DOHH2 (cell line): ENCODE results near the gene FAM131A.

Experiments used
- H3F3A ChIP-seq: fragments of 200-600 bp; sonication (generic), shearing (Covaris generic); 2 replicates; pipeline ENCODE4 v1.6.0; 2016; ENCODE audit warnings: antibody characterized with exemption, mild to moderate bottlenecking; ENCODE audit not compliant: control insufficient read depth, insufficient read depth
- H3K27ac ChIP-seq: fragments of 200-600 bp; sonication (generic); 2 replicates; pipeline ENCODE4 v1.5.1; 2014; ENCODE audit warnings: low read depth, mild to moderate bottlenecking, low read length, moderate library complexity
- H3K27me3 ChIP-seq: fragments of 200-600 bp; sonication (generic); 2 replicates; pipeline ENCODE4 v1.6.1; 2014; ENCODE audit warnings: mild to moderate bottlenecking, low read length, mixed read lengths; ENCODE audit not compliant: control insufficient read depth
- H3K36me3 ChIP-seq: fragments of 200-600 bp; sonication (generic); 2 replicates; pipeline ENCODE4 v1.6.1; 2014; ENCODE audit warnings: mild to moderate bottlenecking, low read length, moderate library complexity, mixed read lengths; ENCODE audit not compliant: control insufficient read depth
- H3K4me1 ChIP-seq: fragments of 200-600 bp; sonication (generic); 2 replicates; pipeline ENCODE4 v1.6.1; 2014; ENCODE audit warnings: mild to moderate bottlenecking, low read length, mixed read lengths; ENCODE audit not compliant: control insufficient read depth
- H3K4me2 ChIP-seq: fragments of 200-600 bp; sonication (generic); 2 replicates; pipeline ENCODE4 v1.6.0; 2014; ENCODE audit warnings: mild to moderate bottlenecking, low read length, moderate library complexity
- H3K4me3 ChIP-seq: fragments of 200-600 bp; sonication (generic); 2 replicates; pipeline ENCODE4 v1.5.1; 2014; ENCODE audit warnings: mild to moderate bottlenecking, low read length, mixed read lengths
- H3K79me2 ChIP-seq: fragments of 200-600 bp; sonication (generic); 2 replicates; pipeline ENCODE4 v1.6.1; 2014; ENCODE audit warnings: mild to moderate bottlenecking, low read length, mixed read lengths; ENCODE audit not compliant: control insufficient read depth
- H3K9me2 ChIP-seq: fragments of 200-600 bp; sonication (generic); replicated peaks from 2 replicates; pipeline ENCODE4 v1.6.1; 2014; ENCODE audit warnings: mild to moderate bottlenecking, low read length, mixed read lengths; ENCODE audit not compliant: control insufficient read depth
- H3K9me3 ChIP-seq: fragments of 200-600 bp; sonication (generic); 2 replicates; pipeline ENCODE4 v1.6.1; 2014; ENCODE audit warnings: antibody characterized with exemption, low read length, mixed read lengths; ENCODE audit not compliant: control insufficient read depth, insufficient read depth
- H4K20me1 ChIP-seq: fragments of 200-600 bp; sonication (generic); 2 replicates; pipeline ENCODE4 v1.6.0; 2014; ENCODE audit warnings: low read depth, mild to moderate bottlenecking, antibody characterized with exemption, low read length, moderate library complexity; ENCODE audit not compliant: control insufficient read depth, insufficient read depth
- CTCF ChIP-seq: fragments of 200-600 bp; sonication (generic); IDR thresholded peaks from one replicate; pipeline ENCODE4 v1.5.1; 2014; ENCODE audit warnings: antibody characterized with exemption, mild to moderate bottlenecking, low read depth, low read length; ENCODE audit not compliant: poor library complexity, severe bottlenecking
- EZH2phosphoT487 ChIP-seq: fragments of 200-600 bp; sonication (generic); IDR thresholded peaks from 2 replicates; pipeline ENCODE4 v1.6.1; 2017; ENCODE audit warnings: borderline replicate concordance, mild to moderate bottlenecking, antibody characterized with exemption, low read length, moderate library complexity, mixed read lengths

FAM131A gene

GRCh38 chr3:184372296-184372821, 35.0 kb downstream of the FAM131A start:
- Histone ChIP-seq H3K27ac (no peak overlapping the region), H3K27me3 (peaks cover 12% of the 10 kb centered on the region), H3K36me3 (peaks cover 22% of the 10 kb centered on the region), H3F3A (peaks cover 17% of the 10 kb centered on the region; the same call in 1 of the 2 replicates), H3K9me2 (no peaks in the 10 kb centered on the region), H3K4me3 (no peak overlapping the region), H3K4me2 (no peak overlapping the region), H3K4me1 (peaks cover 1% of the 10 kb centered on the region; the same call in 1 of the 2 replicates), H4K20me1 (no peaks in the 10 kb centered on the region; the same call in 1 of the 2 replicates), H3K9me3 (no peaks in the 10 kb centered on the region), H3K79me2 (no peaks in the 10 kb centered on the region)
- no peak for TF ChIP-seq CTCF

- no peaks in the 10 kb centered on the region for H3K9me2 ChIP-seq
- no peaks in the 10 kb centered on the region for H4K20me1 ChIP-seq
- H3F3A ChIP-seq = peaks cover 14% of the 10 kb centered on the region; the same call in 1 of the 2 replicates
- H3K4me1 ChIP-seq = peaks cover 6% of the 10 kb centered on the region; the same call in 1 of the 2 replicates
- peaks cover 18% of the 10 kb centered on the region for H3K36me3 ChIP-seq
- H3K27ac ChIP-seq = no peak overlapping the region
- H3K9me3 ChIP-seq = no peaks in the 10 kb centered on the region
- H3K4me3 ChIP-seq = no peak overlapping the region
- no peaks in the 10 kb centered on the region for H3K79me2 ChIP-seq
- TF ChIP-seq EZH2phosphoT487 = no peak
- no peak for TF ChIP-seq CTCF
- H3K27me3 ChIP-seq = peaks cover 17% of the 10 kb centered on the region
- H3K4me2 ChIP-seq = no peak overlapping the region
Observed at GRCh38 chr3:184372911-184373310, 35.5 kb downstream of the FAM131A start.

- H3K9me2 ChIP-seq = no peaks in the 10 kb centered on the region
- H3K9me3 ChIP-seq = no peaks in the 10 kb centered on the region
- no peaks in the 10 kb centered on the region for H4K20me1 ChIP-seq
- no peak overlapping the region for H3K4me2 ChIP-seq
- H3K36me3 ChIP-seq = peaks cover 13% of the 10 kb centered on the region
- peaks cover 22% of the 10 kb centered on the region for H3K27me3 ChIP-seq
- peaks cover 6% of the 10 kb centered on the region; the same call in 1 of the 2 replicates for H3K4me1 ChIP-seq
- no peak overlapping the region for H3K27ac ChIP-seq
- peaks cover 11% of the 10 kb centered on the region; the same call in 1 of the 2 replicates for H3F3A ChIP-seq
- H3K79me2 ChIP-seq = no peaks in the 10 kb centered on the region
- H3K4me3 ChIP-seq = no peak overlapping the region
- no peak for TF ChIP-seq EZH2phosphoT487
- TF ChIP-seq CTCF = no peak
Observed at GRCh38 chr3:184373422-184373821, 36.0 kb downstream of the FAM131A start.
